Measurements from ENCODE around the gene SIM1.

SIM1 gene

GRCh38 chr6:100347901-100348550, 116.7 kb downstream of the SIM1 start:
- no peak for DNase-seq

GRCh38 chr6:100346828-100347227, 117.9 kb downstream of the SIM1 start:
- no peak for DNase-seq

GRCh38 chr6:100346203-100346602, 118.5 kb downstream of the SIM1 start:
- DNase-seq, result no peak

GRCh38 chr6:100344761-100345160, 120.0 kb downstream of the SIM1 start:
- no peak for DNase-seq

- no peak for DNase-seq
Observed at GRCh38 chr6:100344321-100344720, 120.4 kb downstream of the SIM1 start.

GRCh38 chr6:100343316-100344077, 121.2 kb downstream of the SIM1 start:
- no peak for DNase-seq

- DNase-seq, result no peak
Observed at GRCh38 chr6:100342830-100343229, 121.9 kb downstream of the SIM1 start.

GRCh38 chr6:100339574-100340255, 125.0 kb downstream of the SIM1 start:
- DNase-seq, result no peak

GRCh38 chr6:100338090-100338489, 126.6 kb downstream of the SIM1 start:
- DNase-seq, result no peak

GRCh38 chr6:100336876-100337275, 127.8 kb downstream of the SIM1 start:
- DNase-seq, result no peak

- no peak for DNase-seq
Observed at GRCh38 chr6:100335991-100336390, 128.7 kb downstream of the SIM1 start.

Measured in stimulated activated CD4-positive, alpha-beta T cell treated with anti-CD3 and anti-CD28 coated beads, Interleukin-1b, Interleukin-23, amount 100 ng/mL, for 48 hours (primary cell).